Ectodermal cell (in vitro differentiated cells): Measurements from ENCODE around the gene DNM3.
A peak's percentile ranks its signal among the peaks of the same experiment; 100 is the strongest.

Experiments
- H3K27ac ChIP-seq: 2 replicates; pipeline ENCODE4 v1.7.0; 2013; ENCODE audit warnings: mild to moderate bottlenecking, low read depth, low read length; ENCODE audit not compliant: insufficient read depth, poor library complexity, severe bottlenecking
- H3K27me3 ChIP-seq: 2 replicates; pipeline ENCODE4 v1.7.0; 2013; ENCODE audit warnings: mild to moderate bottlenecking, low read length; ENCODE audit not compliant: insufficient read depth, control insufficient read depth, poor library complexity, severe bottlenecking
- H3K36me3 ChIP-seq: one replicate; pipeline ENCODE4 v1.7.0; 2013; ENCODE audit warnings: low read length; ENCODE audit not compliant: control insufficient read depth, insufficient read depth
- H3K4me1 ChIP-seq: one replicate; pipeline ENCODE4 v1.7.0; 2013; ENCODE audit warnings: low read length; ENCODE audit not compliant: control insufficient read depth, insufficient read depth
- H3K4me3 ChIP-seq: 2 replicates; pipeline ENCODE4 v1.7.0; 2013; ENCODE audit warnings: low read depth, low read length, control low read depth; ENCODE audit not compliant: insufficient read depth
- H3K9me3 ChIP-seq: 2 replicates; pipeline ENCODE4 v1.7.0; 2013; ENCODE audit warnings: mild to moderate bottlenecking, low read length, moderate library complexity; ENCODE audit not compliant: control insufficient read depth
- WGBS, 2 experiments: methylation state at CpG; one replicate each; pipeline ENCODE4 v1.1.7; 2013; ENCODE audit warnings: missing lambda C conversion rate in 2 of 2; 5-methylcytosine and 5-hydroxymethylcytosine counted together

DNM3 gene

GRCh38 chr1:171884475-171884874, 43.2 kb downstream of the DNM3 start:
- no peak overlapping the region for H3K4me3 ChIP-seq
- H3K4me1 ChIP-seq, result no peaks in the 10 kb centered on the region
- H3K27ac ChIP-seq, result no peak overlapping the region
- 89 to 92% methylated on average over 1 of the region's 1 CpG for WGBS, 2 experiments
- H3K36me3 ChIP-seq, result no peaks in the 10 kb centered on the region
- H3K27me3 ChIP-seq, result no peaks in the 10 kb centered on the region
- no peaks in the 10 kb centered on the region for H3K9me3 ChIP-seq

DNA sequence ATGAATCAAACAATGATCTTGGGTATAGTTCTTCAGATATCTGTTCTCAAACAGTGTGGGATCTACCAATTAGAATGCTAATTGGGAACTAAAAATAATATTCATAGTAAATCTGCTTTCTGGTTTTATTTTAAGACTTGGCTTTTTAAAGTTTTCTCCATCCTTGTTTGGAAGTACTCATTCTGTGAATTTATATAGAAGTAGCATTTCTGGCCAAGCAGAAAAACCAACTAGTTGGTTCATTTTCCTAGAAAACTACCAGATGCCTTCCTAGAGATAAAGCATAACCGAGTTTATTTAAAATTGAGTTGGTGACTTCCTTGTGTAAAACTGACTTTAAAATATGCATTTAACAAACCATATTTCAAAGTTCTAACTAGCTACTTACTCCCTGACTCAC, 48.8 kb downstream of the DNM3 start:
- Histone ChIP-seq H3K27ac (no peak overlapping the region), H3K36me3 (no peaks in the 10 kb centered on the region), H3K4me3 (no peak overlapping the region), H3K27me3 (no peaks in the 10 kb centered on the region), H3K9me3 (no peaks in the 10 kb centered on the region), H3K4me1 (no peaks in the 10 kb centered on the region)
- WGBS, 2 experiments, result no CpG with 5 or more reads among the region's 1 CpG

- Histone ChIP-seq H3K4me1 (peaks cover 5% of the 10 kb centered on the region), H3K9me3 (no peaks in the 10 kb centered on the region), H3K27ac (no peak overlapping the region), H3K36me3 (no peaks in the 10 kb centered on the region), H3K27me3 (no peaks in the 10 kb centered on the region), H3K4me3 (no peak overlapping the region)
- 98 to 100% methylated on average over 2 of the region's 2 CpGs for WGBS, 2 experiments
These were observed 55.8 kb downstream of the DNM3 start for GRCh38 chr1:171896936-171897703.

GRCh38 chr1:171898941-171899340, 57.6 kb downstream of the DNM3 start:
- peaks cover 5% of the 10 kb centered on the region for H3K4me1 ChIP-seq
- peak overlapping the region; percentile 86 for H3K27ac ChIP-seq
- H3K36me3 ChIP-seq, result no peaks in the 10 kb centered on the region
- no peaks in the 10 kb centered on the region for H3K27me3 ChIP-seq
- H3K9me3 ChIP-seq, result no peaks in the 10 kb centered on the region
- H3K4me3 ChIP-seq, result no peak overlapping the region
- 29 to 31% methylated on average over 9 of the region's 9 CpGs for WGBS, 2 experiments

- Histone ChIP-seq H3K36me3 (no peaks in the 10 kb centered on the region), H3K27ac (no peak overlapping the region), H3K4me3 (no peak overlapping the region), H3K27me3 (no peaks in the 10 kb centered on the region), H3K9me3 (no peaks in the 10 kb centered on the region), H3K4me1 (peaks cover 5% of the 10 kb centered on the region)
- WGBS, 2 experiments, result 92 to 98% methylated on average over 5 of the region's 5 CpGs
These were observed 58.5 kb downstream of the DNM3 start for GRCh38 chr1:171899838-171900237.

GRCh38 chr1:171901245-171901644, 59.9 kb downstream of the DNM3 start:
- H3K4me3 ChIP-seq, result no peak overlapping the region
- 90 to 93% methylated on average over 7 of the region's 7 CpGs for WGBS, 2 experiments
- no peaks in the 10 kb centered on the region for H3K27me3 ChIP-seq
- H3K4me1 ChIP-seq, result peaks cover 5% of the 10 kb centered on the region
- no peak overlapping the region for H3K27ac ChIP-seq
- no peaks in the 10 kb centered on the region for H3K36me3 ChIP-seq
- no peaks in the 10 kb centered on the region for H3K9me3 ChIP-seq

- H3K4me3 ChIP-seq, result no peak overlapping the region
- H3K4me1 ChIP-seq, result peaks cover 5% of the 10 kb centered on the region
- H3K9me3 ChIP-seq, result no peaks in the 10 kb centered on the region
- H3K27ac ChIP-seq, result no peak overlapping the region
- 92 to 98% methylated on average over 3 of the region's 3 CpGs for WGBS, 2 experiments
- no peaks in the 10 kb centered on the region for H3K36me3 ChIP-seq
- H3K27me3 ChIP-seq, result no peaks in the 10 kb centered on the region
These were observed 61.2 kb downstream of the DNM3 start for GRCh38 chr1:171902527-171902926.

DNA sequence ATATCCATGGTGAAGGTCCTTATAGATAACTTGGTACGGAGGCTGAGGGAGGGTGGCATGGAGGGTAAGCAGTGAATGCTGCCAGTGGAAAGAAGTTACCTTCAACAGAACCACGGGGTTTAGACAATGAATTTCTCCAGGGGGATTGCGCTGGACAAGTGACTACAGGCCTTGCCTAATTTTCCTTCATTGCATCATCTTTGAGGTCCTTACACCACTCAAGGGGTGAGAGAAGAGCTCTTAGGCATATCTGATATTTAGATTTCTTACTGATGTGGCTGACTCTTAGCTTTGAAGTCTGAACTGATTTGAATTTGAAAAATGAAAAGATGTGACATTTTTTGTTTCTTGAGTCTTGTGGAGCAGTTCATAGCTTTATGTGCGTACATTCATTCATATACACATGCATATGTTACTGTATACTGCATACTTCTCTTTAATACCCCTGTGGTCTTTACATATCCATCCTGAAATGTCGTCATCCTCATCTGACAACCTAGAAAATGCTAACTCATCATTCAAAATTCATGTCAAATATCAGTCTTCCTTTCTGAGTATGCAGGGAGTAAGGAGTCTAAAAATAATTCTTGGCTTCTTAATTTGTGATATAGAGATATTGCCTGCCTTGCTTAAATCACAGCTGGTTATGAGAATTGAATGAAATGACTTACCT, 63.6 kb downstream of the DNM3 start:
- Histone ChIP-seq H3K27me3 (no peaks in the 10 kb centered on the region), H3K9me3 (no peaks in the 10 kb centered on the region), H3K36me3 (no peaks in the 10 kb centered on the region), H3K27ac (no peak overlapping the region), H3K4me1 (peaks cover 4% of the 10 kb centered on the region), H3K4me3 (no peak overlapping the region)
- WGBS, 2 experiments, result 92 to 93% methylated on average over 5 of the region's 5 CpGs

- Histone ChIP-seq H3K4me3 (no peak overlapping the region), H3K9me3 (no peaks in the 10 kb centered on the region), H3K36me3 (no peaks in the 10 kb centered on the region), H3K27me3 (no peaks in the 10 kb centered on the region), H3K27ac (no peak overlapping the region), H3K4me1 (peaks cover 4% of the 10 kb centered on the region)
- 32 to 36% methylated on average over 5 of the region's 5 CpGs for WGBS, 2 experiments
These were observed 68.4 kb downstream of the DNM3 start for GRCh38 chr1:171909711-171910110.

DNA sequence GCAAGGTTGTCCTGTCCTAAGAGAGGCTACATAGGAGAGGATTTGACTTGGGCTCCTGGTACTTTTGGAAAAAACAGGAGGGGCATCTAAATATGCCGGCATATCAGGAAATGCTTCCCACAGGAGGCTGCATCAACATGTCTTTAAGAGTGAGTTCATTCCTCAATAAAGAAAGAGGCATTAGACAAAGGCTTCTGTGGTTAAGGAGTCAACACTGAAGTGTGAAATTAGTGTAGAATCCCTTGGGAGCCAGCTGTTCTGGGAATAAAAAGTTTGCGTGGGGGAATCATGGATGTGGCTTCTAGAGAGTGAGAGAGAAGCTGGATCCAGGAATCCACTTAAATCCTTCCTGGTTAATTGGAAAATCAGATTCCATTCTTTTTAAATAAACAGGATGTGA, 69.5 kb downstream of the DNM3 start:
- Histone ChIP-seq H3K4me1 (peaks cover 4% of the 10 kb centered on the region), H3K27ac (no peak overlapping the region), H3K9me3 (no peaks in the 10 kb centered on the region), H3K27me3 (no peaks in the 10 kb centered on the region), H3K36me3 (no peaks in the 10 kb centered on the region), H3K4me3 (no peak overlapping the region)
- WGBS, 2 experiments, result 61 to 78% methylated on average over 2 of the region's 2 CpGs
